Measurements from ENCODE around the gene VMAC. TPM values are rescaled to one million over a fixed set of nuclear protein-coding genes. Genes with fewer than 3 reads are reported as not detected.

VMAC gene
- total RNA-seq, 1 donor from 2014 or later = 8.1 TPM

- no peaks in the 10 kb centered on the region for H3K9me3 ChIP-seq
- peaks cover 23% of the 10 kb centered on the region for H3K4me1 ChIP-seq
- no peak for TF ChIP-seq CTCF (IDR thresholded peaks at IDR 0.05)
- no peak overlapping the region for H3K4me3 ChIP-seq
- no peaks in the 10 kb centered on the region for H3K27me3 ChIP-seq (ENCODE audit: low read depth)
- intact Hi-C loops (cut with DNase I) = no loop called here
- H3K36me3 ChIP-seq = peaks cover 68% of the 10 kb centered on the region
- ATAC-seq (peak; percentile 61 to 67), DNase-seq (peak; percentile 69)
- H3K27ac ChIP-seq = peak overlapping the region; percentile 76
These were observed 10.5 kb downstream of the VMAC start for GRCh38 chr19:5914946-5915781.

- Histone ChIP-seq H3K9me3 (no peaks in the 10 kb centered on the region), H3K36me3 (peaks cover 68% of the 10 kb centered on the region), H3K4me3 (no peak overlapping the region), H3K27me3 (ENCODE audit: low read depth) (no peaks in the 10 kb centered on the region), H3K27ac (no peak overlapping the region), H3K4me1 (peaks cover 23% of the 10 kb centered on the region)
- no peak for DNase-seq
- intact Hi-C loops (cut with DNase I) = no loop called here
- no peak for TF ChIP-seq CTCF (IDR thresholded peaks at IDR 0.05)
- ATAC-seq = no peak
These were observed 11.1 kb downstream of the VMAC start for GRCh38 chr19:5915782-5916165.

- Histone ChIP-seq H3K4me1 (peaks cover 23% of the 10 kb centered on the region), H3K27ac (no peak overlapping the region), H3K9me3 (no peaks in the 10 kb centered on the region), H3K4me3 (no peak overlapping the region), H3K36me3 (peaks cover 68% of the 10 kb centered on the region), H3K27me3 (ENCODE audit: low read depth) (no peaks in the 10 kb centered on the region)
- no peak for TF ChIP-seq CTCF (IDR thresholded peaks at IDR 0.05)
- ATAC-seq (no peak), DNase-seq (no peak)
- intact Hi-C loops (cut with DNase I) = no loop called here
These were observed 11.6 kb downstream of the VMAC start for GRCh38 chr19:5916181-5916708.

GRCh38 chr19:5917431-5918107 lies 12.9 kb downstream of the VMAC start:
- DNase-seq = no peak

More at GRCh38 chr19:5917431-5918107, 12.9 kb downstream of the VMAC start:
- no peaks in the 10 kb centered on the region for H3K9me3 ChIP-seq
- H3K27me3 ChIP-seq (ENCODE audit: low read depth) = no peaks in the 10 kb centered on the region
- intact Hi-C loops (cut with DNase I) = no loop called here
- TF ChIP-seq CTCF (IDR thresholded peaks at IDR 0.05) = no peak
- H3K36me3 ChIP-seq = peaks cover 81% of the 10 kb centered on the region
- peaks cover 23% of the 10 kb centered on the region for H3K4me1 ChIP-seq
- no peak for ATAC-seq
- H3K4me3 ChIP-seq = no peak overlapping the region
- H3K27ac ChIP-seq = no peak overlapping the region
